Smooth muscle cell (in vitro differentiated cells): ENCODE measurements around the gene RHOC. TPM values are rescaled to one million over a fixed set of nuclear protein-coding genes. Genes with fewer than 3 reads are reported as not detected.

Experiments used
- DNase-seq: peaks from one replicate; lab custom pipeline; 2025; ENCODE audit not compliant: unreplicated experiment; lab: John Stamatoyannopoulos, UW
- H2AFZ ChIP-seq: fragments of 200-600 bp; sonication (generic); 2 replicates; pipeline ENCODE4 v1.6.0; 2016; ENCODE audit warnings: antibody characterized with exemption, low read depth, mild to moderate bottlenecking
- H3F3A ChIP-seq: fragments of 200-600 bp; sonication (generic); 2 replicates; pipeline ENCODE4 v1.6.0; 2017; ENCODE audit warnings: antibody characterized with exemption, low read depth
- H3K27ac ChIP-seq: fragments of 200-600 bp; sonication (generic); 2 replicates; pipeline ENCODE4 v1.5.1; 2016; ENCODE audit warnings: low read depth, mild to moderate bottlenecking
- H3K27me3 ChIP-seq: fragments of 200-600 bp; sonication (generic); 2 replicates; pipeline ENCODE4 v1.6.1; 2016; ENCODE audit warnings: low read depth, mild to moderate bottlenecking
- H3K36me3 ChIP-seq: fragments of 200-600 bp; sonication (generic); 2 replicates; pipeline ENCODE4 v1.5.1; 2016; ENCODE audit warnings: low read depth
- H3K4me1 ChIP-seq: fragments of 200-600 bp; sonication (generic); 2 replicates; pipeline ENCODE4 v1.5.1; 2016; ENCODE audit warnings: low read depth
- H3K4me2 ChIP-seq: fragments of 200-600 bp; sonication (generic); 2 replicates; pipeline ENCODE4 v1.6.0; 2016; ENCODE audit warnings: mild to moderate bottlenecking
- H3K4me3 ChIP-seq: fragments of 200-600 bp; sonication (generic); 2 replicates; pipeline ENCODE4 v1.5.1; 2016; ENCODE audit warnings: mild to moderate bottlenecking
- H3K79me2 ChIP-seq: fragments of 200-600 bp; sonication (generic); 2 replicates; pipeline ENCODE4 v1.6.0; 2016; ENCODE audit warnings: low read depth, mild to moderate bottlenecking
- H3K9ac ChIP-seq: fragments of 200-600 bp; sonication (generic); 2 replicates; pipeline ENCODE4 v1.6.0; 2016; ENCODE audit warnings: low read depth
- H3K9me3 ChIP-seq: fragments of 200-600 bp; sonication (generic); replicated peaks from 2 replicates; pipeline ENCODE4 v1.5.1; 2016; ENCODE audit warnings: low read depth
- H4K20me1 ChIP-seq: fragments of 200-600 bp; sonication (generic); 2 replicates; pipeline ENCODE4 v1.6.0; 2016; ENCODE audit warnings: low read depth
- WGBS: methylation state at CpG from one replicate; pipeline ENCODE4 v1.1.7; 2016; ENCODE audit warnings: low lambda C conversion rate; 5-methylcytosine and 5-hydroxymethylcytosine counted together
- polyA plus RNA-seq: library from polyadenylated mRNA; unstranded; fragments of >200 nt; fragmentation: Nextera tagmentation; extraction: Ambion mirVana; gene quantifications from 2 replicates; pipeline ENCODE4 v1.2.1, GENCODE V29; 2016
- total RNA-seq: library from RNA; depleted of rRNA; stranded (reverse); fragments of >200 nt; gene quantifications from 2 replicates; pipeline ENCODE4 v1.2.3, GENCODE V29; 2014
- TF ChIP-seq, protein P1 (sequence below): fragments of 200-600 bp; sonication (generic); IDR thresholded peaks from 2 replicates; pipeline ENCODE4 v1.5.1; 2017; ENCODE audit warnings: borderline replicate concordance, mild to moderate bottlenecking, antibody characterized with exemption; ENCODE audit not compliant: insufficient read depth, poor library complexity, severe bottlenecking

The RHOC gene
- total and polyA plus RNA-seq, 2 experiments from 2014 or later = 303 to 518 TPM

DNA sequence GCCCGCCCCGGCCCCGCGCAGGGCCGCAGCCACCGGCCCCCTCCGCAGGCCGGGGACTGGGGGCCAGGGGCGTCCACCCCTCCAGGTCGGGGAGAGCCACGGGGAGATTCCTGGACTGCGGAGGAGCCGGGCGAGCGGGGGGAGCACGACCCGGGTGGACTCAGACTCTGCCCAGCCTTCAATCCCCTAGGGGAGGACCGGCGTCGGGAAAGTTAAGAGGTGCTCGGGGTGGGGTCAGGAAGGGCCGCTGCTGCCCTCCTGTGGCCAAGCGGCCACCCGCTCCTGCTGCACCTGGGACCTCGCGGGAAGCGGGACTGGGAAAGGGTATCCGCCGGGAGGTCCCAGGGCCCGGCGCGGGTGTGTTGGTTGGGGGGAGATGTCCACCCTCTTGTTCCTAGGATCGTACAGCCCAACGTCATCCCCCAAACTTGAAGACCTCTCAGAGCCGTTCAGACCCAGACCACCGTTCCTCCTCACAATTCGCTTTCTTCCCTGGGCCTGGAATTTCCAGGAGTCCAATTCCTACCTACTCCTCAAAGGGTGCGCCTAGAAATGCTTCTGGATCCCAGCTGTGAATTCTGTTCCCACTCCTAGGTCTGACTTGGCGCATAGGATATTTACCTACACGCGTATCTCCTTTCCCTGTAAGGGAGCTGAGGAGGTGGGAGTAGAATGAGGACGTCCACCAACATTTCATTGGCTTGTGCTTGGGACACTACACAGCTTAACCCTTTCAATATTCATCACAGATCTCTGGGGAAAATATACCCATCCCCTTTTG lies 484 bp upstream of the RHOC start:
- Histone ChIP-seq H3K4me3 (peak overlapping the region; percentile 98), H3F3A (peaks cover 28% of the 10 kb centered on the region), H3K4me1 (peaks cover 25% of the 10 kb centered on the region), H3K79me2 (peaks cover 29% of the 10 kb centered on the region), H3K27me3 (no peaks in the 10 kb centered on the region), H3K36me3 (no peaks in the 10 kb centered on the region), H2AFZ (peak overlapping the region; percentile 47), H3K4me2 (peak overlapping the region; percentile 98), H3K9ac (peak overlapping the region; percentile 34), H3K27ac (no peak overlapping the region), H4K20me1 (peaks cover 21% of the 10 kb centered on the region), H3K9me3 (no peaks in the 10 kb centered on the region)
- TF ChIP-seq, protein P1, sequence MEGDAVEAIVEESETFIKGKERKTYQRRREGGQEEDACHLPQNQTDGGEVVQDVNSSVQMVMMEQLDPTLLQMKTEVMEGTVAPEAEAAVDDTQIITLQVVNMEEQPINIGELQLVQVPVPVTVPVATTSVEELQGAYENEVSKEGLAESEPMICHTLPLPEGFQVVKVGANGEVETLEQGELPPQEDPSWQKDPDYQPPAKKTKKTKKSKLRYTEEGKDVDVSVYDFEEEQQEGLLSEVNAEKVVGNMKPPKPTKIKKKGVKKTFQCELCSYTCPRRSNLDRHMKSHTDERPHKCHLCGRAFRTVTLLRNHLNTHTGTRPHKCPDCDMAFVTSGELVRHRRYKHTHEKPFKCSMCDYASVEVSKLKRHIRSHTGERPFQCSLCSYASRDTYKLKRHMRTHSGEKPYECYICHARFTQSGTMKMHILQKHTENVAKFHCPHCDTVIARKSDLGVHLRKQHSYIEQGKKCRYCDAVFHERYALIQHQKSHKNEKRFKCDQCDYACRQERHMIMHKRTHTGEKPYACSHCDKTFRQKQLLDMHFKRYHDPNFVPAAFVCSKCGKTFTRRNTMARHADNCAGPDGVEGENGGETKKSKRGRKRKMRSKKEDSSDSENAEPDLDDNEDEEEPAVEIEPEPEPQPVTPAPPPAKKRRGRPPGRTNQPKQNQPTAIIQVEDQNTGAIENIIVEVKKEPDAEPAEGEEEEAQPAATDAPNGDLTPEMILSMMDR = peak; percentile 83
- WGBS = 13% methylated on average over 19 of the region's 42 CpGs
- DNase-seq = peak; percentile 54

DNA sequence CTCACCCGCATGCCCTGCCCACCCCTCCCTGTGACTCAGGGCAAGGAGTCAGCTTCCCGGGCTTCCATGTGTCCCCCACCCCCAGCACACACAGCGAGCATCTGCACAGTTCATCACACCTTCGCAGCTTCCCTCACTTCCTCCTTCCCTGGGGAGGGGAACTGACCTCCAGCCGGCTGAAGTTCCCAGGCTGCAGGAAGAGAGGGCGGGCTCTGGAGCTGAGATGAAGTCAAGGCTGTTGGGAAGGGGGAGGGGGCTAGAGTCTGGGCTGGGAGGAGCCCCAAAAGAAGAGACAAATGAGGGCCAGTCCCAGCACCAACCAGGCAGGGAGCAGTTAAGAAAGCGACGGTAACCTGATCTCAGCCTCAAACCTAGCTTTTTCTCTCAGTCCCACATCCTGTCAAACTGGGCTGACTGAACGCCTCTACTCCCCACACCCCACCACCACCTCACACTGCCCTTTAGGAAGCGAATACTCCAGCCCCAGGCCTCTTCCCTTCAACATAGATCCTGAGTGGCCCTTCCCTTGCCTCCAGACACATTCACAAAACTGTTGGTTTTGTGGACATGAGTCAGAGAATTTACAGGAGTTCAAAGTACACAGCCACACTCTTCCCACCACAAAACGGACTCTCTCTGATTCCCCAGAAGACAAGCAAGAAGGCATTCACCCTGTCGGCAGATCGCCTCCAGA lies 1.8 kb downstream of the RHOC start:
- under 1% methylated on average over 13 of the region's 13 CpGs for WGBS
- no peak overlapping the region for H2AFZ ChIP-seq

DNA sequence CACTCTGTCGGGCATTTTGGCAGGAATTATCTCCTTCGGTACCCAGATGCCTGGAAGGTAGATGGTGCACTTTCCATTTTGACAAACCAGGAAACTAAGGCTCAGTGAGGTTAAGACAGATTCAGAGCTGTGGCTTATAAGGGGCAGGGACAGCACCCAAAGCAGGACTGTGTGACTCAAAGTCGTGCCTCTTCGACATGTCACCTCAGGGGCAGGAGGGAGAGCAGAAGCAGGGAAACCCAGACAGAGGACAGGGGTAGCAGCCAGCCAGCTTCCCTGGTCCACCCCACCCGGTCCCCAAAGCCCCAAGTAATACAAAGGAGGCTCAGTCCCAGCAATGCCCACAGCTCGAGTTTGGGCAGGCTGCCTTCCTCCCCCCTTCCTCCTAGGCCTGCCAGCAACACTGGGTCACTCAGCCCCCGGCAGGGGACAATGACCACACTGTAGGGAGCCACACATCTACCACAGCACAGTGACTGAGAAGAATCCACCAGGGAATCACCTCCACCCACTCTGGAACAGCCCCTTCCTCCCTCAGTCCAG lies 2.5 kb downstream of the RHOC start:
- Histone ChIP-seq H3K4me3 (peak overlapping the region; percentile 98), H4K20me1 (peaks cover 21% of the 10 kb centered on the region), H3K79me2 (peaks cover 29% of the 10 kb centered on the region), H3K4me2 (peak overlapping the region; percentile 98), H3K36me3 (no peaks in the 10 kb centered on the region), H3K27ac (peak overlapping the region; percentile 85), H3K9ac (peak overlapping the region; percentile 72), H3F3A (peaks cover 41% of the 10 kb centered on the region), H3K9me3 (no peaks in the 10 kb centered on the region), H3K4me1 (peaks cover 40% of the 10 kb centered on the region), H2AFZ (no peak overlapping the region), H3K27me3 (no peaks in the 10 kb centered on the region)
- WGBS = 43% methylated on average over 7 of the region's 7 CpGs
- TF ChIP-seq, protein P1 = no peak
- no peak for DNase-seq

More for the DNA sequence above, 1.8 kb downstream of the RHOC start:
- Histone ChIP-seq H3K9ac (peak overlapping the region; percentile 72), H3F3A (peaks cover 41% of the 10 kb centered on the region), H3K9me3 (no peaks in the 10 kb centered on the region), H3K79me2 (peaks cover 29% of the 10 kb centered on the region), H3K27me3 (no peaks in the 10 kb centered on the region), H3K4me2 (peak overlapping the region; percentile 98), H3K27ac (peak overlapping the region; percentile 85), H3K4me3 (peak overlapping the region; percentile 98), H3K4me1 (peaks cover 40% of the 10 kb centered on the region), H3K36me3 (no peaks in the 10 kb centered on the region), H4K20me1 (peaks cover 21% of the 10 kb centered on the region)
- peak; percentile 41 for DNase-seq
- TF ChIP-seq, protein P1 = no peak
